ENCODE measurements around the gene TMEM158. TPM values are rescaled to one million over a fixed set of nuclear protein-coding genes. Genes with fewer than 3 reads are reported as not detected.

The TMEM158 gene
- total and polyA plus RNA-seq, 2 of the 8 experiments (the other 6 are each of a cell fraction or from before 2014, with no cell fraction given), result 6.8 to 30.3 TPM

DNA sequence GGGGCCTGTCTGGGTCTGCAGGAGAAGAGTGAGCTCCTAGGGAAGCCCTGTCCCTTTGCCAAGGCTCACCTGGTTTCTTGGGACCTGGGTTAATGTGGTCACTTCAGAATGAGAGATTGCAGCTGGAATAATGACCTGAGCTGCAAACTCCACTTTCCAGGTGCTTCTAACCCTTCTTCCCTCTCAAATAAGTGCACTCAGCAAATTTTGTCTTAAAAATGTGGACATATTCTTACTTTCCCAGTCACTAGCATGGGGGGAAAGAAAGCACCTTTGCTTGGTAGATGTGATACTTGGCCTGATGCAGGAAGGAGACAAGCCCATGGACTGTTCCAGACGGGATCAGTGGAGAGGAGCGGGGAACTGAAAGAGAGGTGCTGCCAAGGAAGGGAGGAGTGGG lies 41.0 kb downstream of the TMEM158 start:
- WGBS, 2 experiments (ENCODE audit: extremely low coverage in 1 of 2, insufficient coverage in 1 of 2, insufficient read length in 1 of 2, insufficient replicate concordance in 2 of 2, low coverage in 1 of 2, low lambda C conversion rate in 2 of 2, missing lambda C conversion rate in 1 of 2), result 93% methylated on average over 2 of the region's 2 CpGs; no CpG with 5 or more reads in 1 of the 2 experiments
- no peak overlapping the region for H3K9ac ChIP-seq (replicated peaks in 1 of 4; ENCODE audit: extremely low read depth in 1 of 4, low read depth in 3 of 4, low read length in 3 of 4)

More for the DNA sequence above, 41.0 kb downstream of the TMEM158 start:
- DNase-seq (ENCODE audit: low read depth in 1 of 2, low spot score in 2 of 2), result no peak
- no peak overlapping the region for H3K4me2 ChIP-seq (ENCODE audit: insufficient read depth in 1 of 2, low read depth in 2 of 2, low read length in 2 of 2)
- H3K23ac ChIP-seq (ENCODE audit: insufficient read length), result no peak overlapping the region
- no peak overlapping the region for H3K56ac ChIP-seq (replicated peaks; ENCODE audit: insufficient read length, low read depth, low read length)
- no peak overlapping the region for H3K18ac ChIP-seq (ENCODE audit: extremely low read depth, low read length)
- H2BK120ac ChIP-seq (replicated peaks; ENCODE audit: low read depth, low read length), result no peak overlapping the region
- H4K91ac ChIP-seq (replicated peaks; ENCODE audit: insufficient read length, low read length), result no peak overlapping the region
- peaks cover 0 to 6% (median 4%) of the 10 kb centered on the region in 4 experiments; a peak in 5 of 7 replicates for H3K4me1 ChIP-seq (replicated peaks in 1 of 4; ENCODE audit: control insufficient read depth in 3 of 4, insufficient read depth in 4 of 4, low read length in 3 of 4)
- no peak overlapping the region for H2AFZ ChIP-seq (ENCODE audit: low read length)
- no peak overlapping the region for H2BK12ac ChIP-seq (ENCODE audit: low read depth, low read length)
- no peak for TF ChIP-seq BACH1 (IDR thresholded peaks at IDR 0.05; ENCODE audit: low read length)
- TF ChIP-seq USF2 (IDR thresholded peaks at IDR 0.05; ENCODE audit: low read length), result no peak
- no peak for TF ChIP-seq FOSL1 (IDR thresholded peaks at IDR 0.05; ENCODE audit: insufficient read depth, low read depth, low read length)
- no peak for TF ChIP-seq SAP30 (IDR thresholded peaks at IDR 0.05; ENCODE audit: insufficient read depth, insufficient replicate concordance, low read length)
- TF ChIP-seq JUN (IDR thresholded peaks at IDR 0.05; ENCODE audit: low read depth, low read length), result no peak
- no peak for TF ChIP-seq YY1 (IDR thresholded peaks at IDR 0.05; ENCODE audit: low read depth, low read length)
- no peak for TF ChIP-seq JUND (IDR thresholded peaks at IDR 0.05; ENCODE audit: low read length)
- no peak for TF ChIP-seq BRCA1 (IDR thresholded peaks at IDR 0.05; ENCODE audit: low read depth, low read length)
- no peak overlapping the region for H2BK15ac ChIP-seq (ENCODE audit: low read length)
- H2AK5ac ChIP-seq (ENCODE audit: low read depth, low read length), result no peak overlapping the region
- no peaks in the 10 kb centered on the region for H4K20me1 ChIP-seq (replicated peaks in 1 of 2; ENCODE audit: control insufficient read depth in 1 of 2, insufficient read depth in 2 of 2, low read length in 2 of 2)
- ChIA-PET POLR2A (ENCODE audit: partially characterized antibody) (no interaction called here), CTCF (ENCODE audit: partially characterized antibody) (interaction anchor here (0.9 to 2.7 kb wide), 3 partner anchors 13 to 130 kb away, joined by 4 to 11 read pairs (median 5); no protein-coding TSS in a partner anchor)
- no peaks in the 10 kb centered on the region; a peak in 1 of 8 replicates for H3K36me3 ChIP-seq (ENCODE audit: control insufficient read depth in 2 of 4, insufficient read depth in 4 of 4, low read length in 3 of 4)
- H3K4me3 ChIP-seq (ENCODE audit: extremely low read depth in 1 of 4, insufficient read depth in 2 of 4, low read depth in 3 of 4, low read length in 4 of 4), result no peak overlapping the region
- no peak overlapping the region for H4K8ac ChIP-seq (ENCODE audit: extremely low read depth, insufficient read depth, low read length)
- no peak overlapping the region for H2BK20ac ChIP-seq (ENCODE audit: low read length)
- H3K4ac ChIP-seq (replicated peaks; ENCODE audit: insufficient read length, low read depth, low read length), result no peak overlapping the region
- no peak overlapping the region for H3K14ac ChIP-seq (ENCODE audit: insufficient read length)
- no peak overlapping the region for H3K27ac ChIP-seq (ENCODE audit: low read depth, low read length)
- H2BK5ac ChIP-seq (ENCODE audit: low read depth, low read length), result no peak overlapping the region
- no peaks in the 10 kb centered on the region for H3K79me2 ChIP-seq (ENCODE audit: control insufficient read depth in 1 of 2, insufficient read depth in 2 of 2, low read length in 2 of 2)
- no peaks in the 10 kb centered on the region for H3K9me3 ChIP-seq (ENCODE audit: insufficient read depth in 2 of 2, low read depth in 1 of 2, low read length in 1 of 2)
- no peaks in the 10 kb centered on the region for H3K79me1 ChIP-seq (ENCODE audit: low read depth, low read length)
- no peaks in the 10 kb centered on the region; a peak in 2 of 7 replicates for H3K27me3 ChIP-seq (replicated peaks in 1 of 4; ENCODE audit: control insufficient read depth in 3 of 4, extremely low read depth in 1 of 4, insufficient read depth in 3 of 4, low read length in 3 of 4)
- no peak overlapping the region for H4K5ac ChIP-seq (ENCODE audit: insufficient read length, low read depth, low read length)
- FAIRE-seq, result no peak
- no peaks in the 10 kb centered on the region for H3K23me2 ChIP-seq (ENCODE audit: low read depth, low read length)

Measured in H1 (cell line).